HepG2 (cell line): ENCODE data around the gene ZBTB46. TPM values are rescaled to one million over a fixed set of nuclear protein-coding genes. Genes with fewer than 3 reads are reported as not detected.

Source experiments
- HOXA9 ChIP-seq: sonication (generic); formaldehyde crosslinking; IDR thresholded peaks from 2 replicates; pipeline ENCODE4 v1.8.1; 2022; ENCODE audit warnings: missing genetic modification reagents, mild to moderate bottlenecking, moderate library complexity, borderline replicate concordance
- KDM1A ChIP-seq: IDR thresholded peaks from 2 replicates; pipeline ENCODE4 v1.6.1; 2016; ENCODE audit warnings: missing compliant biosample characterization
- MED1 ChIP-seq: sonication (generic); formaldehyde crosslinking; IDR thresholded peaks from 2 replicates; pipeline ENCODE4 v1.4.0; 2020; ENCODE audit warnings: missing genetic modification reagents
- NR2C2 ChIP-seq: sonication (generic); formaldehyde crosslinking; IDR thresholded peaks from 2 replicates; pipeline ENCODE4 v1.4.0; 2020; ENCODE audit warnings: missing genetic modification reagents, mild to moderate bottlenecking, moderate library complexity, borderline replicate concordance
- SRY ChIP-seq: sonication (generic); formaldehyde crosslinking; IDR thresholded peaks from 2 replicates; pipeline ENCODE4 v1.8.0; 2022; ENCODE audit warnings: mild to moderate bottlenecking, missing genetic modification reagents
- TCF12 ChIP-seq, 2 experiments: fragments of 450-650 bp in 1 of 2; sonication (generic) in 1 of 2; formaldehyde crosslinking in 1 of 2; IDR thresholded peaks; 2 replicates each; pipeline versions ENCODE4 v1.6.1 to v1.8.0; 2017 to 2022; ENCODE audit warnings: antibody characterized with exemption in 1 of 2, mild to moderate bottlenecking in 1 of 2, missing genetic modification reagents in 1 of 2, moderate library complexity in 1 of 2
- polyA plus RNA-seq, 8 experiments: library from polyadenylated mRNA; depleted of rRNA in 3 of 8; stranded (reverse) in 7 of 8; unstranded in 1 of 8; fragments of >200 nt; fragmentation: Illumina TruSeq in 4 of 8; extraction: Trizol in 4 of 8; gene quantifications; 2 replicates each; pipeline versions ENCODE4 v1.2.1 to v1.2.3, GENCODE V29; 2011 to 2016; ENCODE audit warnings: low read depth in 4 of 8, missing spikeins in 1 of 8, mixed read lengths in 1 of 8; ENCODE audit not compliant: insufficient read depth in 1 of 8
- total RNA-seq, 5 experiments: library from RNA; depleted of rRNA; stranded (reverse); fragments of >200 nt; fragmentation: Illumina TruSeq; extraction: Trizol; gene quantifications; 2 replicates each; pipeline ENCODE4 v1.2.3, GENCODE V29; 2016; ENCODE audit warnings: low read depth in 1 of 5
- TF ChIP-seq, protein P1 (sequence below): sonication (generic); formaldehyde crosslinking; IDR thresholded peaks from 2 replicates; pipeline ENCODE4 v1.5.1; 2020; ENCODE audit warnings: mild to moderate bottlenecking, missing genetic modification reagents, borderline replicate concordance
- TF ChIP-seq, protein P2 (sequence below): sonication (generic); formaldehyde crosslinking; IDR thresholded peaks from 2 replicates; pipeline ENCODE4 v1.5.1; 2020; ENCODE audit warnings: missing genetic modification reagents, mild to moderate bottlenecking, borderline replicate concordance
- TF ChIP-seq, protein P3 (sequence below): sonication (generic); formaldehyde crosslinking; IDR thresholded peaks from 2 replicates; pipeline ENCODE4 v1.8.1; 2023; ENCODE audit warnings: mild to moderate bottlenecking, inconsistent platforms, moderate library complexity, missing genetic modification reagents, borderline replicate concordance
- TF ChIP-seq, protein P4 (sequence below): sonication (generic); formaldehyde crosslinking; IDR thresholded peaks from 2 replicates; pipeline ENCODE4; 2020; ENCODE audit warnings: missing genetic modification reagents, mild to moderate bottlenecking, borderline replicate concordance
- TF ChIP-seq, protein P5 (sequence below): sonication (generic); formaldehyde crosslinking; IDR thresholded peaks from 2 replicates; pipeline ENCODE4 v1.5.0; 2020; ENCODE audit warnings: missing genetic modification reagents

Gene ZBTB46
- total and polyA plus RNA-seq, 2 of the 13 experiments (the other 11 are each of a cell fraction or from before 2014, with no cell fraction given): 1.6 to 13.5 TPM

DNA sequence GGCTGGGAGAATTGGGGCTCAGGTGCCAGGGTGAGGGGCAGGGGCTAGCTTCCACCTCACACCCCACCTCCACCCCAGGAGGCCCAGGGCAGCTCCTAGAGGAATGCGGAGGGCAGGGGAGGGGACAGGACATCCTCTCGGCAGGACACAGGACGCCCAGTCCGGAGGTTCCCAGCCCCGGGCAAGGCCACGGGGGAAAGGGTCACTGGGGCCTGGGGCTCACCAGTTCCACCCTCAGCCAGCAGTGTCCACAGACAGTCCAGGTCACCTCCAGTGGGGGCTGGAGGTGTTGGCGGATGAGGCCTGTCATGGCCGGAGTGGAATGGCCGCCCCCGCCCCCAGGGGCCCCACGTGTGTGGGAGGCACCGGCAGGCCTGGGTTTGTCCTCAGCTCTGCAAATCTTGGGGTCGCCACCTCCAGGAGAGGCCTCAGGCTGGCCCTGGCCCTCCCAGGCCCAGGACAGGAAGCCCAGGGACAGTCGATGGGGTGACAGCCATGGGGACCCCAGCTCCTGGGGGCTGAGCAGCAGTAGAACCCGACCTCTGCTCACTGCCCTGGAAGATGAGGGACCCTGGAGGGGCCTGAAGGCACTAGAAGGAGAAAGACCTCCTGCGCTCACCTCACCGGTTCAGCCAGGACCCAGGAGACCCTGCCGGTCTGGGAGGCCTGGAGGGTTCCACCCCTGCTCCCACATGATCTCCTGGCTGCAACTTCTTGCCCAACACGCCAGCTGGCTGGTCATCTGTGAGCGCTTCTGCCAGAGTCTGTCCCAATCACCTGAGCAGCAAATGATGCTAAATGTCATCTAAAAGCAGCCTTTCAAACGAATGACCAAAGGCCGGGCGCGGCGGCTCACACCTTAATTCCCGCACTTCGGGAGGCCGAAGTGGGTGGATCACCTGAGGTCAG is 17.2 kb upstream of the ZBTB46 start (continued):
- TF ChIP-seq TCF12 (IDR thresholded peaks at IDR 0.05): no peak
- TF ChIP-seq TCF12 (CRISPR knock-in tag; IDR thresholded peaks at IDR 0.05): peak; percentile 75; the same call in 1 of the 2 replicates
- TF ChIP-seq, protein P1, sequence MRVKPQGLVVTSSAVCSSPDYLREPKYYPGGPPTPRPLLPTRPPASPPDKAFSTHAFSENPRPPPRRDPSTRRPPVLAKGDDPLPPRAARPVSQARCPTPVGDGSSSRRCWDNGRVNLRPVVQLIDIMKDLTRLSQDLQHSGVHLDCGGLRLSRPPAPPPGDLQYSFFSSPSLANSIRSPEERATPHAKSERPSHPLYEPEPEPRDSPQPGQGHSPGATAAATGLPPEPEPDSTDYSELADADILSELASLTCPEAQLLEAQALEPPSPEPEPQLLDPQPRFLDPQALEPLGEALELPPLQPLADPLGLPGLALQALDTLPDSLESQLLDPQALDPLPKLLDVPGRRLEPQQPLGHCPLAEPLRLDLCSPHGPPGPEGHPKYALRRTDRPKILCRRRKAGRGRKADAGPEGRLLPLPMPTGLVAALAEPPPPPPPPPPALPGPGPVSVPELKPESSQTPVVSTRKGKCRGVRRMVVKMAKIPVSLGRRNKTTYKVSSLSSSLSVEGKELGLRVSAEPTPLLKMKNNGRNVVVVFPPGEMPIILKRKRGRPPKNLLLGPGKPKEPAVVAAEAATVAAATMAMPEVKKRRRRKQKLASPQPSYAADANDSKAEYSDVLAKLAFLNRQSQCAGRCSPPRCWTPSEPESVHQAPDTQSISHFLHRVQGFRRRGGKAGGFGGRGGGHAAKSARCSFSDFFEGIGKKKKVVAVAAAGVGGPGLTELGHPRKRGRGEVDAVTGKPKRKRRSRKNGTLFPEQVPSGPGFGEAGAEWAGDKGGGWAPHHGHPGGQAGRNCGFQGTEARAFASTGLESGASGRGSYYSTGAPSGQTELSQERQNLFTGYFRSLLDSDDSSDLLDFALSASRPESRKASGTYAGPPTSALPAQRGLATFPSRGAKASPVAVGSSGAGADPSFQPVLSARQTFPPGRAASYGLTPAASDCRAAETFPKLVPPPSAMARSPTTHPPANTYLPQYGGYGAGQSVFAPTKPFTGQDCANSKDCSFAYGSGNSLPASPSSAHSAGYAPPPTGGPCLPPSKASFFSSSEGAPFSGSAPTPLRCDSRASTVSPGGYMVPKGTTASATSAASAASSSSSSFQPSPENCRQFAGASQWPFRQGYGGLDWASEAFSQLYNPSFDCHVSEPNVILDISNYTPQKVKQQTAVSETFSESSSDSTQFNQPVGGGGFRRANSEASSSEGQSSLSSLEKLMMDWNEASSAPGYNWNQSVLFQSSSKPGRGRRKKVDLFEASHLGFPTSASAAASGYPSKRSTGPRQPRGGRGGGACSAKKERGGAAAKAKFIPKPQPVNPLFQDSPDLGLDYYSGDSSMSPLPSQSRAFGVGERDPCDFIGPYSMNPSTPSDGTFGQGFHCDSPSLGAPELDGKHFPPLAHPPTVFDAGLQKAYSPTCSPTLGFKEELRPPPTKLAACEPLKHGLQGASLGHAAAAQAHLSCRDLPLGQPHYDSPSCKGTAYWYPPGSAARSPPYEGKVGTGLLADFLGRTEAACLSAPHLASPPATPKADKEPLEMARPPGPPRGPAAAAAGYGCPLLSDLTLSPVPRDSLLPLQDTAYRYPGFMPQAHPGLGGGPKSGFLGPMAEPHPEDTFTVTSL (CRISPR knock-in tag): no peak
- TF ChIP-seq, protein P2, sequence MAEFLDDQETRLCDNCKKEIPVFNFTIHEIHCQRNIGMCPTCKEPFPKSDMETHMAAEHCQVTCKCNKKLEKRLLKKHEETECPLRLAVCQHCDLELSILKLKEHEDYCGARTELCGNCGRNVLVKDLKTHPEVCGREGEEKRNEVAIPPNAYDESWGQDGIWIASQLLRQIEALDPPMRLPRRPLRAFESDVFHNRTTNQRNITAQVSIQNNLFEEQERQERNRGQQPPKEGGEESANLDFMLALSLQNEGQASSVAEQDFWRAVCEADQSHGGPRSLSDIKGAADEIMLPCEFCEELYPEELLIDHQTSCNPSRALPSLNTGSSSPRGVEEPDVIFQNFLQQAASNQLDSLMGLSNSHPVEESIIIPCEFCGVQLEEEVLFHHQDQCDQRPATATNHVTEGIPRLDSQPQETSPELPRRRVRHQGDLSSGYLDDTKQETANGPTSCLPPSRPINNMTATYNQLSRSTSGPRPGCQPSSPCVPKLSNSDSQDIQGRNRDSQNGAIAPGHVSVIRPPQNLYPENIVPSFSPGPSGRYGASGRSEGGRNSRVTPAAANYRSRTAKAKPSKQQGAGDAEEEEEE (CRISPR knock-in tag): peak; percentile 60; the same call in 1 of the 2 replicates
- TF ChIP-seq SRY (CRISPR knock-in tag): no peak
- TF ChIP-seq HOXA9: no peak
- 0 out of 2 replicates have a peak, but pooled peaks have one; percentile 20 for TF ChIP-seq MED1 (CRISPR knock-in tag)
- TF ChIP-seq, protein P3, sequence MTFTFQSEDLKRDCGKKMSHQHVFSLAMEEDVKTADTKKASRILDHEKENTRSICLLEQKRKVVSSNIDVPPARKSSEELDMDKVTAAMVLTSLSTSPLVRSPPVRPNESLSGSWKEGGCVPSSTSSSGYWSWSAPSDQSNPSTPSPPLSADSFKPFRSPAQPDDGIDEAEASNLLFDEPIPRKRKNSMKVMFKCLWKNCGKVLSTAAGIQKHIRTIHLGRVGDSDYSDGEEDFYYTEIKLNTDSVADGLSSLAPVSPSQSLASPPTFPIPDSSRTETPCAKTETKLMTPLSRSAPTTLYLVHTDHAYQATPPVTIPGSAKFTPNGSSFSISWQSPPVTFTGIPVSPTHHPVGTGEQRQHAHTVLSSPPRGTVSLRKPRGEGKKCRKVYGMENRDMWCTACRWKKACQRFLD: peak; percentile 23; the same call in 1 of the 2 replicates
- TF ChIP-seq, protein P4, sequence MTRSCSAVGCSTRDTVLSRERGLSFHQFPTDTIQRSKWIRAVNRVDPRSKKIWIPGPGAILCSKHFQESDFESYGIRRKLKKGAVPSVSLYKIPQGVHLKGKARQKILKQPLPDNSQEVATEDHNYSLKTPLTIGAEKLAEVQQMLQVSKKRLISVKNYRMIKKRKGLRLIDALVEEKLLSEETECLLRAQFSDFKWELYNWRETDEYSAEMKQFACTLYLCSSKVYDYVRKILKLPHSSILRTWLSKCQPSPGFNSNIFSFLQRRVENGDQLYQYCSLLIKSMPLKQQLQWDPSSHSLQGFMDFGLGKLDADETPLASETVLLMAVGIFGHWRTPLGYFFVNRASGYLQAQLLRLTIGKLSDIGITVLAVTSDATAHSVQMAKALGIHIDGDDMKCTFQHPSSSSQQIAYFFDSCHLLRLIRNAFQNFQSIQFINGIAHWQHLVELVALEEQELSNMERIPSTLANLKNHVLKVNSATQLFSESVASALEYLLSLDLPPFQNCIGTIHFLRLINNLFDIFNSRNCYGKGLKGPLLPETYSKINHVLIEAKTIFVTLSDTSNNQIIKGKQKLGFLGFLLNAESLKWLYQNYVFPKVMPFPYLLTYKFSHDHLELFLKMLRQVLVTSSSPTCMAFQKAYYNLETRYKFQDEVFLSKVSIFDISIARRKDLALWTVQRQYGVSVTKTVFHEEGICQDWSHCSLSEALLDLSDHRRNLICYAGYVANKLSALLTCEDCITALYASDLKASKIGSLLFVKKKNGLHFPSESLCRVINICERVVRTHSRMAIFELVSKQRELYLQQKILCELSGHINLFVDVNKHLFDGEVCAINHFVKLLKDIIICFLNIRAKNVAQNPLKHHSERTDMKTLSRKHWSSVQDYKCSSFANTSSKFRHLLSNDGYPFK (CRISPR knock-in tag): no peak
- no peak for TF ChIP-seq NR2C2
- TF ChIP-seq, protein P5, sequence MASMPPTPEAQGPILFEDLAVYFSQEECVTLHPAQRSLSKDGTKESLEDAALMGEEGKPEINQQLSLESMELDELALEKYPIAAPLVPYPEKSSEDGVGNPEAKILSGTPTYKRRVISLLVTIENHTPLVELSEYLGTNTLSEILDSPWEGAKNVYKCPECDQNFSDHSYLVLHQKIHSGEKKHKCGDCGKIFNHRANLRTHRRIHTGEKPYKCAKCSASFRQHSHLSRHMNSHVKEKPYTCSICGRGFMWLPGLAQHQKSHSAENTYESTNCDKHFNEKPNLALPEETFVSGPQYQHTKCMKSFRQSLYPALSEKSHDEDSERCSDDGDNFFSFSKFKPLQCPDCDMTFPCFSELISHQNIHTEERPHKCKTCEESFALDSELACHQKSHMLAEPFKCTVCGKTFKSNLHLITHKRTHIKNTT: no peak
- no peak for TF ChIP-seq KDM1A (CRISPR knock-in tag)
